IMR-90 (cell line): ENCODE results near the gene ZBTB38. TPM values are rescaled to one million over a fixed set of nuclear protein-coding genes. Genes with fewer than 3 reads are reported as not detected.

Experiments
- ATAC-seq: fragments of 200-7000 bp; cut with Tn5 transposase; 2 replicates; pipeline ENCODE4 v1.9.1; 2020; ENCODE audit warnings: low read depth, mild to moderate bottlenecking, moderate library complexity
- BruUV-seq: library from RNA; stranded (reverse); fragments of 400-500 nt; replicated peaks from 2 replicates; lab custom pipeline; 2021; lab: Mats Ljungman, UMichigan
- CTCF ChIA-PET: fragments of 300-600 bp; formaldehyde crosslinking; extraction: SDS; loops from one replicate; lab custom pipeline; 2021; ENCODE audit warnings: antibody characterized with exemption; lab: Yijun Ruan, JAX
- POLR2A ChIA-PET: fragments of 300-600 bp; sonication (Branson Sonifier 250); formaldehyde crosslinking; loops from one replicate; lab custom pipeline; 2022; ENCODE audit warnings: antibody characterized with exemption; ENCODE audit not compliant: unreplicated experiment; lab: Charles Lee
- DNase-seq: peaks from one replicate; pipeline ENCODE4 v3.0.0; 2013
- H2AFZ ChIP-seq: replicated peaks from 2 replicates; pipeline ENCODE3; 2013; ENCODE audit warnings: low read length, mild to moderate bottlenecking; ENCODE audit not compliant: poor library complexity
- H2AK5ac ChIP-seq: 2 replicates; pipeline ENCODE4 v1.6.1; 2013; ENCODE audit warnings: low read depth, low read length, inconsistent platforms
- H2AK9ac ChIP-seq: replicated peaks from 2 replicates; pipeline ENCODE3; 2013; ENCODE audit warnings: mild to moderate bottlenecking, low read depth, low read length, moderate library complexity; ENCODE audit not compliant: poor library complexity
- H2BK120ac ChIP-seq: 2 replicates; pipeline ENCODE4 v1.6.1; 2013; ENCODE audit warnings: low read depth, low read length, inconsistent platforms
- H2BK15ac ChIP-seq: 3 replicates; pipeline ENCODE4 v1.6.1; 2013; ENCODE audit warnings: low read depth, low read length, inconsistent platforms
- H2BK20ac ChIP-seq: 2 replicates; pipeline ENCODE4 v1.6.1; 2013; ENCODE audit warnings: low read depth, mild to moderate bottlenecking, inconsistent platforms, low read length, moderate library complexity
- H2BK5ac ChIP-seq: 2 replicates; pipeline ENCODE4 v1.6.1; 2013; ENCODE audit warnings: mild to moderate bottlenecking, low read depth, low read length, inconsistent platforms; ENCODE audit not compliant: poor library complexity, severe bottlenecking
- H3K14ac ChIP-seq: replicated peaks from 2 replicates; pipeline ENCODE4 v1.6.1; 2013; ENCODE audit warnings: low read depth, low read length, inconsistent platforms
- H3K18ac ChIP-seq: 2 replicates; pipeline ENCODE4 v1.6.1; 2013; ENCODE audit warnings: low read depth, low read length, control low read depth
- H3K23ac ChIP-seq: 2 replicates; pipeline ENCODE4 v1.6.1; 2013; ENCODE audit warnings: low read depth, low read length, inconsistent platforms
- H3K27ac ChIP-seq: 2 replicates; pipeline ENCODE4 v1.5.1; 2013; ENCODE audit warnings: mild to moderate bottlenecking, control low read depth, low read length; ENCODE audit not compliant: insufficient read depth
- H3K27me3 ChIP-seq: 2 replicates; pipeline ENCODE4 v1.6.1; 2013; ENCODE audit warnings: low read length; ENCODE audit not compliant: control insufficient read depth, insufficient read depth
- H3K36me3 ChIP-seq: 2 replicates; pipeline ENCODE4 v1.6.1; 2013; ENCODE audit warnings: low read length, mixed read lengths; ENCODE audit not compliant: control insufficient read depth, insufficient read depth
- H3K4ac ChIP-seq: 2 replicates; pipeline ENCODE4 v1.6.1; 2013; ENCODE audit warnings: low read depth, low read length, inconsistent platforms
- H3K4me1 ChIP-seq: 2 replicates; pipeline ENCODE4 v1.6.1; 2013; ENCODE audit warnings: low read length, mixed read lengths; ENCODE audit not compliant: control insufficient read depth, insufficient read depth
- H3K4me2 ChIP-seq: 2 replicates; pipeline ENCODE4 v1.6.1; 2013; ENCODE audit warnings: low read depth, mild to moderate bottlenecking, control low read depth, low read length, moderate library complexity
- H3K4me3 ChIP-seq: 2 replicates; pipeline ENCODE4 v1.5.1; 2013; ENCODE audit warnings: low read depth, mild to moderate bottlenecking, control low read depth, low read length, moderate library complexity; ENCODE audit not compliant: insufficient read depth
- H3K56ac ChIP-seq: 2 replicates; pipeline ENCODE4 v1.6.1; 2013; ENCODE audit warnings: low read length, inconsistent platforms; ENCODE audit not compliant: insufficient read depth; ENCODE audit errors: extremely low read depth
- H3K79me1 ChIP-seq, 2 experiments: 2 replicates each; pipeline ENCODE4 v1.6.1; 2013; ENCODE audit warnings: low read length in 2 of 2, inconsistent platforms in 1 of 2, low read depth in 1 of 2
- H3K9ac ChIP-seq: 2 replicates; pipeline ENCODE4 v1.6.1; 2013; ENCODE audit warnings: low read depth, low read length, control low read depth
- H3K9me1 ChIP-seq: 2 replicates; pipeline ENCODE4 v1.6.1; 2013; ENCODE audit warnings: low read length, inconsistent platforms; ENCODE audit not compliant: insufficient read depth
- H3K9me3 ChIP-seq: 2 replicates; pipeline ENCODE4 v1.6.1; 2013; ENCODE audit warnings: low read length; ENCODE audit not compliant: control insufficient read depth, insufficient read depth
- H4K20me1 ChIP-seq: 2 replicates; pipeline ENCODE4 v1.6.1; 2013; ENCODE audit warnings: low read length, inconsistent platforms; ENCODE audit not compliant: insufficient read depth
- H4K5ac ChIP-seq: 2 replicates; pipeline ENCODE4 v1.6.1; 2013; ENCODE audit warnings: mild to moderate bottlenecking, low read depth, low read length, control low read depth
- H4K8ac ChIP-seq, 2 experiments: 2 replicates each; pipeline ENCODE4 v1.6.1; 2013; ENCODE audit warnings: low read depth in 2 of 2, low read length in 2 of 2, control low read depth in 1 of 2, inconsistent platforms in 1 of 2
- H4K91ac ChIP-seq: 2 replicates; pipeline ENCODE4 v1.6.1; 2013; ENCODE audit warnings: low read depth, low read length, inconsistent platforms; ENCODE audit not compliant: insufficient read depth
- MAFK ChIP-seq: IDR thresholded peaks from 2 replicates; pipeline ENCODE4 v1.6.1; 2012; ENCODE audit warnings: low read depth, low read length, improper control_type of control experiment
- USF2 ChIP-seq: fragments of 150-350 bp; IDR thresholded peaks from 2 replicates; pipeline ENCODE4 v1.6.1; 2017; ENCODE audit warnings: mild to moderate bottlenecking, antibody characterized with exemption, low read length, low read depth
- WGBS, 2 experiments: methylation state at CpG; one replicate each; pipeline versions ENCODE4 v1.1.5 to v1.1.7; 2013; ENCODE audit warnings: missing lambda C conversion rate in 2 of 2; ENCODE audit not compliant: insufficient read length in 1 of 2; ENCODE audit errors: extremely low coverage in 2 of 2; 5-methylcytosine and 5-hydroxymethylcytosine counted together
- dilution Hi-C: fragments of 300-500 bp; cut with HindIII; formaldehyde crosslinking; loops from one replicate; pipeline ENCODE4 v1.14.3; 2018; ENCODE audit warnings: low sequenced_read_pairs; ENCODE audit not compliant: unreplicated experiment
- in situ Hi-C: fragments of 300-500 bp; cut with MboI; formaldehyde crosslinking; loops from 3 replicates; pipeline ENCODE4 v1.14.3; 2019; ENCODE audit warnings: low sequenced_read_pairs, inconsistent platforms, mixed read lengths
- intact Hi-C: fragments of 100-400 bp; cut with micrococcal nuclease; formaldehyde crosslinking; loops from 2 replicates; pipeline ENCODE4 v1.10.0; 2022
- polyA plus RNA-seq, 3 experiments: library from polyadenylated mRNA; depleted of rRNA; stranded (reverse); fragments of >200 nt; gene quantifications; 2 replicates each; pipeline ENCODE4 v1.2.3, GENCODE V29; 2012; ENCODE audit warnings: low replicate concordance in 1 of 3
- total RNA-seq: library from RNA; depleted of rRNA; stranded (reverse); fragments of >200 nt; gene quantifications from 2 replicates; pipeline ENCODE4 v1.2.3, GENCODE V29; 2012

Gene ZBTB38
- total and polyA plus RNA-seq, 2 of the 4 experiments (the other 2 are of a cell fraction), result 44.9 to 274 TPM

- in situ Hi-C loops, result no loop called here
- BruUV-seq, result no TSS peak
- H3K4me3 ChIP-seq, result no peak overlapping the region
- H2AK9ac ChIP-seq, result peak overlapping the region; percentile 58
- peak overlapping the region; percentile 84 for H2AK5ac ChIP-seq
- dilution Hi-C loops, result no loop called here
- H2BK120ac ChIP-seq, result peak overlapping the region; percentile 88
- ATAC-seq (no peak), DNase-seq (no peak)
- peaks cover 12% of the 10 kb centered on the region for H3K9me3 ChIP-seq
- CTCF ChIA-PET, result interaction anchor here (1.3 kb wide), 1 partner anchor 40 kb away, joined by 6 read pairs; no protein-coding TSS in a partner anchor
- TF ChIP-seq MAFK, result no peak
- peak; percentile 43; the same call in 1 of the 2 replicates for TF ChIP-seq USF2
- H3K4me2 ChIP-seq, result peak overlapping the region; percentile 36
- peak overlapping the region; percentile 93 for H3K18ac ChIP-seq
- peak overlapping the region; percentile 98 for H3K27ac ChIP-seq
- 0 out of 2 replicates have a peak overlapping the region, but pooled peaks have one; percentile 8 for H3K56ac ChIP-seq
- peak overlapping the region; percentile 33 for H3K9ac ChIP-seq
- peaks cover 22% of the 10 kb centered on the region for H3K36me3 ChIP-seq
- peak overlapping the region; percentile 81 for H4K91ac ChIP-seq
- peak overlapping the region; percentile 51 for H3K14ac ChIP-seq
- H3K4ac ChIP-seq, result peak overlapping the region; percentile 94
- H3K9me1 ChIP-seq, result peaks cover 9% of the 10 kb centered on the region
- POLR2A ChIA-PET, result interaction anchor here (0.6 to 1.1 kb wide), 3 partner anchors 14 to 15 kb away, joined by 3 read pairs; no protein-coding TSS in a partner anchor
- peak overlapping the region; percentile 83 for H2BK20ac ChIP-seq
- peaks cover 36 to 55% of the 10 kb centered on the region in 2 experiments for H3K79me1 ChIP-seq
- peak overlapping the region; percentile 81 for H2BK15ac ChIP-seq
- H3K23ac ChIP-seq, result peak overlapping the region; percentile 95; the same call in 1 of the 2 replicates
- no peak overlapping the region for H2AFZ ChIP-seq
- H3K27me3 ChIP-seq, result no peaks in the 10 kb centered on the region
- WGBS, 2 experiments, result 43 to 100% methylated on average over 1 of the region's 5 CpGs
- intact Hi-C loops, result loop anchor here (2.0 to 5.0 kb wide), 2 partner anchors 14 to 88 kb away; no protein-coding TSS in a partner anchor
- peak overlapping the region; percentile 23 to 81 for H4K8ac ChIP-seq
- no peaks in the 10 kb centered on the region for H4K20me1 ChIP-seq
- H4K5ac ChIP-seq, result peak overlapping the region; percentile 98
- peaks cover 26% of the 10 kb centered on the region for H3K4me1 ChIP-seq
- H2BK5ac ChIP-seq, result peak overlapping the region; percentile 99
Observed at GRCh38 chr3:141400073-141400971, 32.0 kb downstream of the ZBTB38 start.
